ENCODE measurements around the gene ZEB1.
"Not testable (repeated sequence)": the region's sequence is repeated elsewhere in the genome, so short reads cannot be mapped to it uniquely, and the experiment has no call there.

Gene ZEB1

DNA sequence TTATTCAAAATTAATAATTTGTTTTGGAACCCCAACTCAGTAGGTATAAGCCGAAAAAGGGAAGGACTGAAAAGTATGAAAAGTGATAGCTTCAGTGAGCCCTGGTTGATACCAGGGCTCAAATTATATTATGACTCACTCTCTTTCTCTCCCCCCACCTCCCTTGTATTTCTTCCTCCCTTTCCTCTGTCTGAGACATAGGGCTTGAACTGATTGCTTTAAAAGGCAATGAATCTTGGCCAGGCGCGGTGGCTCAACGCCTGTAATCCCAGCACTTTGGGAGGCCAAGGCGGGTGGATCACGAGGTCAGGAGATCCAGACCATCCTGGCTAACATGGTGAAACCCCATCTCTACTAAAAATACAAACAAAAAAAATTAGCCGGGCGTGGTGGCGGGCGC is 108.3 kb downstream of the ZEB1 start:
- DNase-seq, result not testable (repeated sequence)

- DNase-seq, result not testable (repeated sequence)
These were observed 109.5 kb downstream of the ZEB1 start for GRCh38 chr10:31428499-31428898.

DNA sequence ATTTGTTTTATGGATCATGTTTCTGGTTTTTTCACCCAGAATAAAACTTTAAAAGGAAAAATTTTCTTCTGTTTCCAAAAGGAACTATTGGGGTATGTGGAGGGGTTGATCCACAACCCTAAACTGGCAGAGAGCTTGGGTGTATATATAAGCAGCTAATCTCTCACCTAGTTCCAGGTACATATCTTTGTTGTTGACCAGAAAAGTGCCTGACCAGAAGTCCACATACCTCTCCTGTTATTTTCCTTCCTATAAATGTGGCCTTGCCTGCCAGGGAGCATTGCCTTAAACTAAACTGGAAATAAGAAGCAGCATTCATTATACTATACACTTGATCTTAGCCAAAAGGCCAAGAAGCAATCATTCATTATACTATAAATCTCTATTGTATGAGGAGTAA is 112.0 kb downstream of the ZEB1 start:
- no peak for DNase-seq

GRCh38 chr10:31437959-31438358 is 118.9 kb downstream of the ZEB1 start:
- no peak for DNase-seq

DNA sequence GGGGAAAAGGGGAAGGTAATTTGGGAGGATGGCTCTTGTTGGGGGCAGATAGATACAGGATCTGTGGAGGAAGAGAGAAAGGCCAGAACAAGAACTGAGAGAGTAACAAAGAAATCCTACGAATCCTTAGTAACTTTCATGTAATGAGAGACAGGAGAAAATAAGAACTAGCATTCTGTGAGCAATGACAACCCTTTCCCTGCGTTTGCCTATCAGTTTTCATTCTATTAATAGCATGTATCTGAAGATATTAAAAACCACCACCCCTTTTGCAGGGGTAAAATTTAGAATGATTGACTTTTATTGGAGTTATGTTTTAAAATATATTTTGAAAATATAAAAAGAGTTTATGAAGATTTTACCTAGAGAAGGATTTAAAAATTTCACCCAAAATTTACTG is 132.8 kb downstream of the ZEB1 start:
- DNase-seq, result no peak

GRCh38 chr10:31456468-31456867 is 137.5 kb downstream of the ZEB1 start:
- DNase-seq, result no peak

DNA sequence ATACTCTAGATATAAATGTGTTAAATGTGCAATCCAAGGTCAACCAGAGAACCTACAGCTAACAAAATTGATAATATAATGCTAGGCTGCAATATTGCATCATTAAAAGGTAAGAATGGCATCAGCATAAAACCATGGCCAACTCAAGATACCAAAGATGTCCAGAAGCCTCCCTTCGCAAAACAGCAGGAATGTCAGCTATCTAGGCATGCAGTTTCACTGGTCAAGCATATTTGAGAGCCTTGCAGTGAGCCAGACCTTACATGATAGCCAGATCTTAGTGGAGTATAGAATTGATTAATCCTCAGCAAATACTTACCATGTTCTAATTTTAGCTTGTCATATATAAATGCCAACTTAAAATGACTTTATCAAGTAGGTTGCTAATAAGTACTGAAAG is 138.8 kb downstream of the ZEB1 start:
- no peak for DNase-seq

- DNase-seq, result no peak
These were observed 140.0 kb downstream of the ZEB1 start for GRCh38 chr10:31458974-31459373.

DNA sequence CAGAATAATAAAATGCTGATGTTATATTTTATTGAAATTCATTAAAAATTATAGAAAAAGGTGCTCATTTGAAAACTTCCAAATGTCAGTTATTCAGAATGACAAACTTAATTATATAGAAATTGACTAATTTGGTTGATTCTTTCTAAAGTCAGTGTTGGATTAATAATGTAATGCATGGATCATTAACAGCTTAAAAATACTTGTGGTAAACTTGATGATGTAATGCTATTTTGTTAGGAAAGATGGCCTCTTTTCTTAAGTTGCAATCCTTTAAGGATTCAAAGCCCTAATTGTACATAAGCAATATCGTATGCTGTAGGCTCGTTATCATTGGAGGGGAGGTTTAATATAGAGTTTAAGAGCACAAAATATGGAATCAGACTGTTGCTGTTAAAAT is 141.2 kb downstream of the ZEB1 start:
- no peak for DNase-seq

GRCh38 chr10:31464552-31464951 is 145.5 kb downstream of the ZEB1 start:
- no peak for DNase-seq

- DNase-seq, result no peak
These were observed 147.3 kb downstream of the ZEB1 start for GRCh38 chr10:31466313-31466712.

- DNase-seq, result no peak
These were observed 148.9 kb downstream of the ZEB1 start for GRCh38 chr10:31467791-31468535.

DNA sequence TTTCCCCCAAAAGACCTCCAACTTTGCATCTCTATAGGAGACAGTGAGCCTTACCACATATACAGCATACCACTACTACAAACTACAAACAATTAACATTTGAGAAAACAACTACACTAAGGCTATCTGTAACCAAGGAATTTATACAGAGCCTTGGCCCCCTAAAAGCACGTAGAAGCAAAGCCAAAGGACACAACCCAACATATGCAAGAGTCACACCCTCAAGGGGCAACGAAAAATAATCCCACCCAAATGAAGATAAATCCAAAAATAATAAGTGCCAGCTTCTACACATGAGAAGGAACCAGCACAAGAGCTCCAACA is 149.5 kb downstream of the ZEB1 start:
- DNase-seq, result no peak

- no peak for DNase-seq
These were observed 156.5 kb downstream of the ZEB1 start for GRCh38 chr10:31475519-31475918.

- DNase-seq, result no peak
These were observed 157.1 kb downstream of the ZEB1 start for GRCh38 chr10:31476088-31476487.

DNA sequence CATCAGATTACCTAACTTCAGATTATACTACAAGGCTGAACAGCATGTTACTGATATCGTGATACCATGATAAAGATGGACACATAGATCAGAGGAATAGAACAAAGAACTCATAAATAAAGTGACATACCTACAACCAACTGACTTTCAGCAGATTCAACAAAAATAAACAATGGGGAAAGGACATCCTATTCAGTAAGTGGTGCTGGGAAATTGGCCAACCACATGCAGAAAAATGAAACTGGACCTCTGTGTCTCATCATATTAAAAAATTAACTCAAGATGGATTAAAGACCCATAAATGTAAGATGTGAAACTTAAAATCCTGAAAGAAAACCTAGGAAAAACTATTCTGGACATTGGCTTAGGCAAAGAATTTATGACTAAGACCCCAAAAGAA is 158.6 kb downstream of the ZEB1 start:
- DNase-seq, result no peak

GRCh38 chr10:31479752-31480151 is 160.7 kb downstream of the ZEB1 start:
- no peak for DNase-seq

- no peak for DNase-seq
These were observed 164.5 kb downstream of the ZEB1 start for GRCh38 chr10:31483546-31483945.

GRCh38 chr10:31484431-31485135 is 165.6 kb downstream of the ZEB1 start:
- no peak for DNase-seq

DNA sequence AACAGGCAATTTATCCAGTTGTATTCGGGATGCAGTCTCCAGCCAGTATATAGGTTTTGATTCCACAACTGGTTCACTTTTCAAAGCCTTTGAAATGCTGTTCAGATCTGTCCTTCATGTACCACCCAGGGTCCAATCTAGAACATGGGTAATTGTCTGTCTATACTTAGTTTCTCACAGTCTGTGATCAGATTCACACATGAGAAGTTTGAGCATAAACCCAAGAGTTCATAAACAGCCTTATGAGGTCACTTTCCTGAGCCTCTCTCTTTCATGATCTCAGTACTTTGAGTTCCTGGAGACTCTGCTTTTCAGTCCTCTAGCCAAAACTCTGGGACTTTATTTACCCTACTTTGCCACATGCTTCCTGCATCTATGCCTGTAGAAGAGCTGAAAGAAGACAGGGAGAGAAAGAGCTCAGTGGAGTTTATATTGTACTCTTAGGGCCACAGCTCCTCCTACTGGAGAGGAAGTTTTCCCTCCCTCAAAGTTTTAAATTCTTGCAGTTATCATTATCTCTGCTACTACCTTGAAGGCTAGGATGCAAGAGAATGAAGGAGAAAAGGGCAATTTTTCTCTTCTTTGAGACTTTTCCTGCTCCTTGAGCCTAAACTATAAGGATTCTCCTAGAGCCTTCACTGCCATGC is 172.0 kb downstream of the ZEB1 start:
- no peak for DNase-seq

DNA sequence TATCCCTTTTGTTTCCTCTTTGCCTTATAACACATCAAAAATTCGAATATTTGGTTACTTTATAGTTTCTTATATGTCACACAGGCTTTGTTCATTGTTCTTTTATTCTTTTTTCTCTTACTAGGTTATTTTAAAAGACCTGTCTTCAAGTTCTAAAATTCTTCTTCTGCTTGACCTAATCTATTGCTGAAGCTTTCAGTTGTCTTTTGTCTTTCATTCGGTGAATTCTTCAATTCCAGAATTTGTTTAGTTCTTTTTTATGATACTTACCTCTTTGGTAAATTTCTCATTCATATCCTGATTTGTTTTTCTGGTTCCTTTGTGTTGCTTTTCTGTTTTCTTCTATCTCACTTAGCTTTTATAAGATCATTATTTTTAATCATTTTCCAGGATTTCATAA is 188.4 kb downstream of the ZEB1 start:
- DNase-seq, result no peak

GRCh38 chr10:31508234-31508633 is 189.2 kb downstream of the ZEB1 start:
- DNase-seq, result no peak

GRCh38 chr10:31508882-31509281 is 189.9 kb downstream of the ZEB1 start:
- DNase-seq, result no peak

DNA sequence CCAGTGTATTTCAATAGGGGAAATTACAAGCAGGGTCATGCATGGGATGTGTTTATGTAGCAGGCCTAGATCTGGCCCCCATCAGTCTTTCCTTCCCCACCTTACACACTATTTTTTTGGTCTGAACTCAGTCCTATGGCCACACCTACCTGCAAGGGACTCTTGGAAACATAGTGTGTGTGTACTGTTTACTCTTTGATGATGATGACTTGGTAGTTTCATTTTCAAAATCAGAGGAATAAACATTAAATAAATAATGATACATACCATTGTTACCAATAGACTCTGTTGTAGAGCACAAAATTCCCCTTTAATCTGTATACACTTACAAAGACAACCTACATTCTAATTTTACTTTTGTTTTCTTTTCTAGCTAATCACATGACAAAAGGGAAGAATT is 191.0 kb downstream of the ZEB1 start:
- no peak for DNase-seq
